Neural progenitor cell (in vitro differentiated cells): ENCODE results near the gene CC2D2A. TPM values are rescaled to one million over a fixed set of nuclear protein-coding genes. Genes with fewer than 3 reads are reported as not detected.

Experiments used
- DNase-seq: peaks from one replicate; pipeline ENCODE4 v3.0.0-alpha.2; 2016; ENCODE audit warnings: low spot score
- H2AFZ ChIP-seq: fragments of 200-600 bp; sonication (generic); replicated peaks from 2 replicates; pipeline ENCODE4 v1.6.1; 2016; ENCODE audit warnings: antibody characterized with exemption
- H3F3A ChIP-seq: fragments of 200-600 bp; sonication (generic); 2 replicates; pipeline ENCODE4 v1.6.1; 2016; ENCODE audit warnings: antibody characterized with exemption, low read depth
- H3K27ac ChIP-seq: fragments of 200-600 bp; sonication (generic); 2 replicates; pipeline ENCODE4 v1.5.1; 2016; ENCODE audit warnings: mild to moderate bottlenecking
- H3K27me3 ChIP-seq: fragments of 200-600 bp; sonication (generic); 2 replicates; pipeline ENCODE4 v1.6.1; 2016; ENCODE audit warnings: mild to moderate bottlenecking, moderate library complexity
- H3K36me3 ChIP-seq: fragments of 200-600 bp; sonication (generic); 2 replicates; pipeline ENCODE4 v1.5.1; 2016
- H3K4me1 ChIP-seq: fragments of 200-600 bp; sonication (generic); 2 replicates; pipeline ENCODE4 v1.6.1; 2016; ENCODE audit warnings: mixed run types
- H3K4me2 ChIP-seq: fragments of 200-600 bp; sonication (generic); 2 replicates; pipeline ENCODE4 v1.6.1; 2016
- H3K4me3 ChIP-seq: fragments of 200-600 bp; sonication (generic); 2 replicates; pipeline ENCODE4 v1.5.1; 2016
- H3K79me2 ChIP-seq: fragments of 200-600 bp; sonication (generic); 2 replicates; pipeline ENCODE4 v1.6.1; 2016; ENCODE audit warnings: low read depth
- H3K9ac ChIP-seq: fragments of 200-600 bp; sonication (generic); 2 replicates; pipeline ENCODE4 v1.6.1; 2016
- H3K9me3 ChIP-seq: fragments of 200-600 bp; sonication (generic); 2 replicates; pipeline ENCODE4 v1.5.1; 2016; ENCODE audit warnings: low read depth
- H4K20me1 ChIP-seq: fragments of 200-600 bp; sonication (generic); 2 replicates; pipeline ENCODE4 v1.6.1; 2016; ENCODE audit warnings: low read depth
- H3K27ac Mint-ChIP-seq: 3 replicates; pipeline ENCODE4 v1.8.0; 2021; ENCODE audit warnings: mixed read lengths
- H3K27me3 Mint-ChIP-seq: 2 replicates; pipeline ENCODE4 v1.8.0; 2022; ENCODE audit warnings: low read depth, mild to moderate bottlenecking, inconsistent platforms, moderate library complexity, mixed read lengths; ENCODE audit not compliant: insufficient read depth
- H3K36me3 Mint-ChIP-seq: 3 replicates; pipeline ENCODE4 v1.8.0; 2021; ENCODE audit warnings: mixed read lengths
- H3K4me1 Mint-ChIP-seq: 3 replicates; pipeline ENCODE4 v1.8.0; 2021; ENCODE audit warnings: mixed read lengths
- H3K4me3 Mint-ChIP-seq: 3 replicates; pipeline ENCODE4 v1.8.0; 2021; ENCODE audit warnings: mild to moderate bottlenecking, moderate library complexity, mixed read lengths
- H3K9me3 Mint-ChIP-seq: 3 replicates; pipeline ENCODE4 v1.8.0; 2020; ENCODE audit warnings: mixed read lengths
- EZH2 ChIP-seq: fragments of 200-600 bp; sonication (generic); IDR thresholded peaks from 2 replicates; pipeline ENCODE4 v1.6.1; 2017; ENCODE audit warnings: antibody characterized with exemption, mild to moderate bottlenecking, moderate library complexity
- EZH2phosphoT487 ChIP-seq: fragments of 200-600 bp; sonication (generic); IDR thresholded peaks from 2 replicates; pipeline ENCODE4 v1.6.1; 2017; ENCODE audit warnings: antibody characterized with exemption
- total RNA-seq: library from RNA; depleted of rRNA; stranded (reverse); fragments of >200 nt; gene quantifications from 2 replicates; pipeline ENCODE4 v1.2.3, GENCODE V29; 2015; ENCODE audit warnings: low replicate concordance
- TF ChIP-seq, protein P1 (sequence below): fragments of 200-600 bp; sonication (generic); IDR thresholded peaks from 2 replicates; pipeline ENCODE4 v1.5.1; 2017; ENCODE audit warnings: antibody characterized with exemption, mild to moderate bottlenecking

CC2D2A gene
- total RNA-seq, 1 donor from 2014 or later: 40.0 TPM

DNA sequence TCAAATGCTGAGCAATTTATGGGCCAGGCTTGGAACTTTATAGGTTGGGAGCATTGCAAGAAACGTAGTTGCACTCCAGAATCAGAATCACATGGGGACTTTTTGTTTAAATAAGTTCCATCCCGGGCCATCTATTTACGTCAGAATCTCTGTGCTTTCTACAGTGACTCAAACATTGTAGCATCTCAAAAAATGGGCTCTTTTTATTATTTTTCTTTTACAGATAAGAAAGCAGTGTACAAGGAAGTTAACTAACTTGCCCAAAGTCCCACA, 10.2 kb downstream of the CC2D2A start:
- Histone ChIP-seq H4K20me1 (no peaks in the 10 kb centered on the region), H3K4me3 (peak overlapping the region; percentile 65)

DNA sequence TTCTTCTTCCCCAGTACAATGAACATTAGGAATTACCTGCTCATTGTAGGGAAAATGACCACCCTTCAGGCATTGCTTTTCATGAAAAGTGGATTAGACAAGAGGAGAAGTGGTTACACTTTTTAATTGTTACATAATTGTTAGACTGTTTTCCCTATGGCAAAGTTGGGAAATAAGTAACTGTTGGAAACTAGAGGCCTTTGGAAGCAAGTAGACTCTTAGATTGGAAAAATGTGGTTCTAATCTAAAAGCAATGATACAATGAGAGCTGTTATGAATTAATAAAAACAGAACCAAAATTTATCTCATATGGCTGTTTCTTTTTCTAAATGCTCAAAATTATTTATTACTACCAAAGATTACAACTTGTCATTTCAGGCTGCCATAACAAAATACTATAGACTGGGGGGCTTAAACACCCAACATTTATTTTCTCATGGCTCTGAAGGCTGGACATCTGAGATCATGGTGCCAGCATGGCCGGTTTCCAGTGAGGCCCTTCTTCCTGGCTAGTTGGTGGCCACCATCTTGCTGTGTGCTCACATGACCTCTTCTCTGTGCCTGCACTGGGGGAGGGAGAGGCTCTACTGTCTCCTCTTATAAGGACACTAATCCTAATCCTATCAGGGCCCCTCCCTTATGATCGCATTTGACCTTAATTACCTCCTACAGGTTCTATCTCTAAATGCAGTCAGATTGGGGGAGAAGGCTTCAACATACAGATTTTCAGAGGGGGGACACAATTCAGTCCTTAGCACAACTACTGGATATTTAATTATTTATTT, 12.5 kb downstream of the CC2D2A start:
- Histone ChIP-seq H3K9me3 (no peaks in the 10 kb centered on the region), H3K4me3 (no peak overlapping the region), H3K27ac (no peak overlapping the region), H3K9ac (no peak overlapping the region), H4K20me1 (no peaks in the 10 kb centered on the region), H3K27me3 (no peaks in the 10 kb centered on the region), H3K4me2 (no peak overlapping the region), H3K36me3 (no peaks in the 10 kb centered on the region), H3K4me1 (peaks cover 7% of the 10 kb centered on the region), H3K79me2 (no peaks in the 10 kb centered on the region), H2AFZ (no peak overlapping the region), H3F3A (peaks cover 19% of the 10 kb centered on the region)
- Mint-ChIP-seq H3K4me1 (peaks cover 14% of the 10 kb centered on the region), H3K36me3 (peaks cover 49% of the 10 kb centered on the region), H3K9me3 (peaks cover 17% of the 10 kb centered on the region), H3K27ac (no peak overlapping the region), H3K4me3 (no peak overlapping the region), H3K27me3 (peaks cover 2% of the 10 kb centered on the region)
- no peak for TF ChIP-seq EZH2
- TF ChIP-seq, protein P1, sequence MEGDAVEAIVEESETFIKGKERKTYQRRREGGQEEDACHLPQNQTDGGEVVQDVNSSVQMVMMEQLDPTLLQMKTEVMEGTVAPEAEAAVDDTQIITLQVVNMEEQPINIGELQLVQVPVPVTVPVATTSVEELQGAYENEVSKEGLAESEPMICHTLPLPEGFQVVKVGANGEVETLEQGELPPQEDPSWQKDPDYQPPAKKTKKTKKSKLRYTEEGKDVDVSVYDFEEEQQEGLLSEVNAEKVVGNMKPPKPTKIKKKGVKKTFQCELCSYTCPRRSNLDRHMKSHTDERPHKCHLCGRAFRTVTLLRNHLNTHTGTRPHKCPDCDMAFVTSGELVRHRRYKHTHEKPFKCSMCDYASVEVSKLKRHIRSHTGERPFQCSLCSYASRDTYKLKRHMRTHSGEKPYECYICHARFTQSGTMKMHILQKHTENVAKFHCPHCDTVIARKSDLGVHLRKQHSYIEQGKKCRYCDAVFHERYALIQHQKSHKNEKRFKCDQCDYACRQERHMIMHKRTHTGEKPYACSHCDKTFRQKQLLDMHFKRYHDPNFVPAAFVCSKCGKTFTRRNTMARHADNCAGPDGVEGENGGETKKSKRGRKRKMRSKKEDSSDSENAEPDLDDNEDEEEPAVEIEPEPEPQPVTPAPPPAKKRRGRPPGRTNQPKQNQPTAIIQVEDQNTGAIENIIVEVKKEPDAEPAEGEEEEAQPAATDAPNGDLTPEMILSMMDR: no peak
- TF ChIP-seq EZH2phosphoT487: no peak
- DNase-seq: no peak

More for the DNA sequence above, 10.2 kb downstream of the CC2D2A start:
- Histone ChIP-seq H3K4me2 (peak overlapping the region; percentile 79), H3K9ac (no peak overlapping the region), H3F3A (peaks cover 19% of the 10 kb centered on the region), H3K27me3 (no peaks in the 10 kb centered on the region), H3K27ac (peak overlapping the region; percentile 94), H3K79me2 (no peaks in the 10 kb centered on the region), H2AFZ (peak overlapping the region; percentile 94), H3K9me3 (no peaks in the 10 kb centered on the region), H3K4me1 (peaks cover 7% of the 10 kb centered on the region), H3K36me3 (no peaks in the 10 kb centered on the region)
- peak overlapping the region; percentile 95 for H3K27ac Mint-ChIP-seq
- H3K9me3 Mint-ChIP-seq: no peaks in the 10 kb centered on the region
- H3K4me3 Mint-ChIP-seq: peak overlapping the region; percentile 86
- no peak for DNase-seq
- H3K36me3 Mint-ChIP-seq: peaks cover 32% of the 10 kb centered on the region
- TF ChIP-seq, protein P1: no peak
- TF ChIP-seq EZH2phosphoT487 (no peak), EZH2 (no peak)
- H3K27me3 Mint-ChIP-seq: peaks cover 2% of the 10 kb centered on the region
- peaks cover 14% of the 10 kb centered on the region for H3K4me1 Mint-ChIP-seq

DNA sequence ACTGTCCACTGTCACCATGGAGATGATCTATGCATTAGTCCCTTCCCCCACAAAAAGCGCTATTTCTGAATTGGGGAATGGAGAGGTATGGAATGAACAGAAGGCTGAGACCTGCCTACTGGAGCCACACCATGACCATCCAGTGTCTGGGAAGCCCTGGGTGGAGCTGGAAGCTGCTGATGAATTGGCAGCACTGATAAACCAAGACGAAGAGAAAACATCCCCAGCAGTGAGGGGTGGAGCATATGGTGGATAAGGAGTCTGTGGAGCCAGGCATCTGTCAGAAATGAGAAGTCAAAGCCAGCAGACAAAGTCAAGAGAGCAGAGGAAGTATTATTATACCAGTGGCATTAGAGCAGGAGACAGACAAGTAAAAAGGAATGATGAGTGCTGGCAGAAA, 13.2 kb downstream of the CC2D2A start:
- H3K4me1 Mint-ChIP-seq: peaks cover 14% of the 10 kb centered on the region
- no peaks in the 10 kb centered on the region for H3K36me3 ChIP-seq
- DNase-seq: no peak
- peaks cover 49% of the 10 kb centered on the region for H3K36me3 Mint-ChIP-seq
- no peak overlapping the region for H3K9ac ChIP-seq
- TF ChIP-seq, protein P1: no peak
- no peak for TF ChIP-seq EZH2
- no peak for TF ChIP-seq EZH2phosphoT487
- H3K9me3 ChIP-seq: no peaks in the 10 kb centered on the region
- H3K27ac Mint-ChIP-seq: no peak overlapping the region
- H3K4me1 ChIP-seq: peaks cover 7% of the 10 kb centered on the region
- no peak overlapping the region for H3K27ac ChIP-seq
- peaks cover 20% of the 10 kb centered on the region for H3K9me3 Mint-ChIP-seq
- H3K27me3 ChIP-seq: no peaks in the 10 kb centered on the region
- no peak overlapping the region for H3K4me3 Mint-ChIP-seq
- H3K79me2 ChIP-seq: no peaks in the 10 kb centered on the region
- H3K4me2 ChIP-seq: no peak overlapping the region
- H3F3A ChIP-seq: peaks cover 19% of the 10 kb centered on the region
- H3K27me3 Mint-ChIP-seq: peaks cover 2% of the 10 kb centered on the region
- no peak overlapping the region for H3K4me3 ChIP-seq
- no peak overlapping the region for H2AFZ ChIP-seq
- H4K20me1 ChIP-seq: no peaks in the 10 kb centered on the region
